H9 (cell line): ENCODE data around the gene MGMT. TPM values are rescaled to one million over a fixed set of nuclear protein-coding genes. Genes with fewer than 3 reads are reported as not detected.

Experiments
- DNase-seq: peaks from one replicate; pipeline ENCODE4 v3.0.0-alpha.2; 2017
- H2AFZ ChIP-seq: one replicate; pipeline ENCODE4 v1.6.1; 2013; ENCODE audit warnings: mild to moderate bottlenecking, low read length, control low read depth, moderate library complexity
- H2AK5ac ChIP-seq: 2 replicates; pipeline ENCODE4 v1.6.1; 2013; ENCODE audit warnings: low read length, control low read depth, mixed read lengths; ENCODE audit not compliant: insufficient read length
- H2BK120ac ChIP-seq: one replicate; pipeline ENCODE4 v1.6.1; 2013; ENCODE audit warnings: low read depth, mild to moderate bottlenecking, low read length, control low read depth, inconsistent platforms; ENCODE audit not compliant: poor library complexity, severe bottlenecking
- H2BK12ac ChIP-seq: 2 replicates; pipeline ENCODE4 v1.6.1; 2013; ENCODE audit warnings: low read length, control low read depth, mixed read lengths, low read depth; ENCODE audit not compliant: insufficient read length
- H2BK15ac ChIP-seq: 2 replicates; pipeline ENCODE4 v1.6.1; 2013; ENCODE audit warnings: low read depth, low read length, control low read depth
- H2BK20ac ChIP-seq: one replicate; pipeline ENCODE4 v1.6.1; 2013; ENCODE audit warnings: low read depth, mild to moderate bottlenecking, low read length, control low read depth, inconsistent platforms; ENCODE audit not compliant: poor library complexity, severe bottlenecking
- H2BK5ac ChIP-seq: 2 replicates; pipeline ENCODE4 v1.6.1; 2013; ENCODE audit warnings: low read length, control low read depth, mixed read lengths; ENCODE audit not compliant: insufficient read length
- H3K14ac ChIP-seq: 2 replicates; pipeline ENCODE4 v1.6.1; 2013; ENCODE audit warnings: low read length, control low read depth; ENCODE audit not compliant: insufficient read depth
- H3K18ac ChIP-seq: 2 replicates; pipeline ENCODE4 v1.6.1; 2013; ENCODE audit warnings: low read depth, mild to moderate bottlenecking, mixed read lengths, low read length, control low read depth; ENCODE audit not compliant: insufficient read length
- H3K23ac ChIP-seq: 2 replicates; pipeline ENCODE4 v1.6.1; 2013; ENCODE audit warnings: low read length, control low read depth, mixed read lengths, low read depth; ENCODE audit not compliant: insufficient read length
- H3K23me2 ChIP-seq: 2 replicates; pipeline ENCODE4 v1.6.1; 2013; ENCODE audit warnings: low read depth, mild to moderate bottlenecking, mixed read lengths, low read length, control low read depth; ENCODE audit not compliant: insufficient read length, poor library complexity, severe bottlenecking
- H3K27ac ChIP-seq: 2 replicates; pipeline ENCODE4 v1.5.1; 2013; ENCODE audit warnings: low read length, control low read depth, mixed read lengths, low read depth; ENCODE audit not compliant: insufficient read length
- H3K27me3 ChIP-seq: 2 replicates; pipeline ENCODE4 v1.6.1; 2013; ENCODE audit warnings: low read length, control low read depth, inconsistent platforms; ENCODE audit not compliant: insufficient read depth
- H3K4ac ChIP-seq: 2 replicates; pipeline ENCODE4 v1.6.1; 2013; ENCODE audit warnings: low read depth, mild to moderate bottlenecking, control low read depth, inconsistent platforms, low read length, moderate library complexity
- H3K4me1 ChIP-seq: 2 replicates; pipeline ENCODE4 v1.6.1; 2013; ENCODE audit warnings: low read length, control low read depth, inconsistent platforms; ENCODE audit not compliant: insufficient read depth
- H3K4me2 ChIP-seq: 2 replicates; pipeline ENCODE4 v1.6.1; 2013; ENCODE audit warnings: low read length, control low read depth, mixed read lengths; ENCODE audit not compliant: insufficient read length, insufficient read depth
- H3K56ac ChIP-seq: 2 replicates; pipeline ENCODE4 v1.6.1; 2013; ENCODE audit warnings: low read depth, mild to moderate bottlenecking, mixed read lengths, low read length, control low read depth; ENCODE audit not compliant: insufficient read length
- H3K79me1 ChIP-seq: 2 replicates; pipeline ENCODE4 v1.6.1; 2013; ENCODE audit warnings: low read depth, mild to moderate bottlenecking, moderate library complexity, low read length, control low read depth, inconsistent platforms; ENCODE audit not compliant: insufficient read depth, poor library complexity, severe bottlenecking
- H3K79me2 ChIP-seq: 2 replicates; pipeline ENCODE4 v1.6.1; 2013; ENCODE audit warnings: low read length, control low read depth, inconsistent platforms; ENCODE audit not compliant: insufficient read depth
- H3K9ac ChIP-seq: 2 replicates; pipeline ENCODE4 v1.6.1; 2013; ENCODE audit warnings: low read length, control low read depth, mixed read lengths; ENCODE audit not compliant: insufficient read length; ENCODE audit errors: extremely low read depth
- H3K9me3 ChIP-seq: one replicate; pipeline ENCODE4 v1.6.1; 2013; ENCODE audit warnings: low read depth, low read length, inconsistent platforms; ENCODE audit not compliant: control insufficient read depth
- H3T11ph ChIP-seq: one replicate; pipeline ENCODE4 v1.6.1; 2013; ENCODE audit warnings: mild to moderate bottlenecking, low read length, control low read depth, inconsistent platforms
- H4K20me1 ChIP-seq: one replicate; pipeline ENCODE4 v1.6.1; 2013; ENCODE audit not compliant: control insufficient read depth, insufficient read length, insufficient read depth
- H4K5ac ChIP-seq: 2 replicates; pipeline ENCODE4 v1.6.1; 2013; ENCODE audit warnings: low read depth, mild to moderate bottlenecking, mixed read lengths, low read length, control low read depth; ENCODE audit not compliant: insufficient read length
- H4K8ac ChIP-seq: replicated peaks from 2 replicates; pipeline ENCODE4 v1.6.1; 2013; ENCODE audit warnings: low read length, control low read depth, mixed read lengths, low read depth; ENCODE audit not compliant: insufficient read length
- H4K91ac ChIP-seq: 2 replicates; pipeline ENCODE4 v1.6.1; 2013; ENCODE audit warnings: low read depth, mild to moderate bottlenecking, moderate library complexity, mixed read lengths, low read length, control low read depth; ENCODE audit not compliant: insufficient read length
- H3K27ac Mint-ChIP-seq, 3 experiments: 2 replicates in 2 of 3; 3 replicates in 1 of 3; pipeline ENCODE4 v1.8.0; 2020 to 2021; ENCODE audit warnings: mixed read lengths in 3 of 3, mild to moderate bottlenecking in 1 of 3, moderate library complexity in 1 of 3
- H3K27me3 Mint-ChIP-seq: 2 replicates; pipeline ENCODE4 v1.8.0; 2021; ENCODE audit warnings: low read depth, mild to moderate bottlenecking, moderate library complexity, mixed read lengths
- H3K36me3 Mint-ChIP-seq, 3 experiments: 2 replicates in 2 of 3; 3 replicates in 1 of 3; pipeline ENCODE4 v1.8.0; 2020 to 2021; ENCODE audit warnings: low read depth in 3 of 3, mixed read lengths in 3 of 3; ENCODE audit not compliant: insufficient read depth in 1 of 3
- H3K4me1 Mint-ChIP-seq, 2 experiments: 2 replicates each; pipeline ENCODE4 v1.8.0; 2020; ENCODE audit warnings: mixed read lengths in 2 of 2
- H3K4me3 Mint-ChIP-seq, 2 experiments: 2 replicates in 1 of 2; 3 replicates in 1 of 2; pipeline ENCODE4 v1.8.0; 2020 to 2021; ENCODE audit warnings: mild to moderate bottlenecking in 2 of 2, mixed read lengths in 2 of 2, moderate library complexity in 1 of 2
- H3K9me3 Mint-ChIP-seq, 2 experiments: 2 replicates in 1 of 2; 3 replicates in 1 of 2; pipeline ENCODE4 v1.8.0; 2020; ENCODE audit warnings: mild to moderate bottlenecking in 2 of 2, mixed read lengths in 2 of 2, moderate library complexity in 1 of 2
- WGBS: extraction: QIAGEN DNeasy Blood & Tissue Kit; methylation state at CpG from one replicate; pipeline ENCODE4 v1.1.7; 2013; ENCODE audit warnings: missing lambda C conversion rate, low lambda C conversion rate, mixed read lengths; ENCODE audit not compliant: insufficient read length; ENCODE audit errors: extremely low coverage; 5-methylcytosine and 5-hydroxymethylcytosine counted together
- total RNA-seq: library from RNA; stranded (reverse); gene quantifications from 2 replicates; pipeline ENCODE4 v1.2.1, GENCODE V29; 2021
- TF ChIP-seq, protein P1 (sequence below): fragments of 200-600 bp; sonication (generic); conservative IDR thresholded peaks from 3 replicates; pipeline ENCODE4 v1.8.0; 2021; ENCODE audit warnings: antibody characterized with exemption, mild to moderate bottlenecking

The MGMT gene
- total RNA-seq, 1 experiment from 2014 or later, result 18.4 TPM

- no peaks in the 10 kb centered on the region for H4K20me1 ChIP-seq
- no peak overlapping the region for H3K27ac ChIP-seq
- no peak overlapping the region for H3T11ph ChIP-seq
- H3K9ac ChIP-seq, result no peak overlapping the region
- H3K27ac Mint-ChIP-seq, result no peak overlapping the region
- H3K14ac ChIP-seq, result no peak overlapping the region
- H3K27me3 ChIP-seq, result no peaks in the 10 kb centered on the region
- no peak overlapping the region for H3K4ac ChIP-seq
- H2BK120ac ChIP-seq, result no peak overlapping the region
- H3K4me2 ChIP-seq, result no peak overlapping the region
- peaks cover 0 to 3% of the 10 kb centered on the region in 2 experiments; a peak in 1 of 5 replicates for H3K9me3 Mint-ChIP-seq
- H3K4me1 ChIP-seq, result no peaks in the 10 kb centered on the region
- no peaks in the 10 kb centered on the region for H3K27me3 Mint-ChIP-seq
- no peak overlapping the region for H4K5ac ChIP-seq
- no CpG with 5 or more reads among the region's 7 CpGs for WGBS
- no peak overlapping the region for H2AFZ ChIP-seq
- no peaks in the 10 kb centered on the region for H3K23me2 ChIP-seq
- H3K79me2 ChIP-seq, result no peaks in the 10 kb centered on the region
- H3K23ac ChIP-seq, result no peak overlapping the region
- H2AK5ac ChIP-seq, result no peak overlapping the region
- TF ChIP-seq, protein P1, sequence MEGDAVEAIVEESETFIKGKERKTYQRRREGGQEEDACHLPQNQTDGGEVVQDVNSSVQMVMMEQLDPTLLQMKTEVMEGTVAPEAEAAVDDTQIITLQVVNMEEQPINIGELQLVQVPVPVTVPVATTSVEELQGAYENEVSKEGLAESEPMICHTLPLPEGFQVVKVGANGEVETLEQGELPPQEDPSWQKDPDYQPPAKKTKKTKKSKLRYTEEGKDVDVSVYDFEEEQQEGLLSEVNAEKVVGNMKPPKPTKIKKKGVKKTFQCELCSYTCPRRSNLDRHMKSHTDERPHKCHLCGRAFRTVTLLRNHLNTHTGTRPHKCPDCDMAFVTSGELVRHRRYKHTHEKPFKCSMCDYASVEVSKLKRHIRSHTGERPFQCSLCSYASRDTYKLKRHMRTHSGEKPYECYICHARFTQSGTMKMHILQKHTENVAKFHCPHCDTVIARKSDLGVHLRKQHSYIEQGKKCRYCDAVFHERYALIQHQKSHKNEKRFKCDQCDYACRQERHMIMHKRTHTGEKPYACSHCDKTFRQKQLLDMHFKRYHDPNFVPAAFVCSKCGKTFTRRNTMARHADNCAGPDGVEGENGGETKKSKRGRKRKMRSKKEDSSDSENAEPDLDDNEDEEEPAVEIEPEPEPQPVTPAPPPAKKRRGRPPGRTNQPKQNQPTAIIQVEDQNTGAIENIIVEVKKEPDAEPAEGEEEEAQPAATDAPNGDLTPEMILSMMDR, result no peak
- no peaks in the 10 kb centered on the region for H3K36me3 Mint-ChIP-seq
- no peak overlapping the region for H4K8ac ChIP-seq
- no peak for DNase-seq
- H3K56ac ChIP-seq, result no peak overlapping the region
- H2BK5ac ChIP-seq, result no peak overlapping the region
- H3K4me1 Mint-ChIP-seq, result 0 out of 4 replicates have a peak, but pooled peaks cover 0 to 2% of the 10 kb centered on the region in 2 experiments
- H3K18ac ChIP-seq, result no peak overlapping the region
- H2BK20ac ChIP-seq, result no peak overlapping the region
- H2BK12ac ChIP-seq, result no peak overlapping the region
- H2BK15ac ChIP-seq, result no peak overlapping the region
- no peak overlapping the region for H4K91ac ChIP-seq
- no peaks in the 10 kb centered on the region for H3K79me1 ChIP-seq
- H3K9me3 ChIP-seq, result no peaks in the 10 kb centered on the region
- no peak overlapping the region for H3K4me3 Mint-ChIP-seq
Measured at GRCh38 chr10:129792141-129792540, 325.1 kb downstream of the MGMT start.
